HG03175 (cell line): ENCODE data around the gene ANKRD11.
"Not testable (repeated sequence)": the region's sequence is repeated elsewhere in the genome, so short reads cannot be mapped to it uniquely, and the experiment has no call there.

Experiments
- ATAC-seq: cut with Tn5 transposase; IDR thresholded peaks from one replicate; pipeline ENCODE4 v1.9.1; 2021; ENCODE audit warnings: mild to moderate bottlenecking, moderate library complexity; ENCODE audit not compliant: unreplicated experiment

Gene ANKRD11

GRCh38 chr16:89409161-89409711 is 81.1 kb downstream of the ANKRD11 start:
- ATAC-seq: no peak

GRCh38 chr16:89408315-89408714 is 82.0 kb downstream of the ANKRD11 start:
- no peak for ATAC-seq

GRCh38 chr16:89407925-89408300 is 82.4 kb downstream of the ANKRD11 start:
- no peak for ATAC-seq

- ATAC-seq: no peak
Measured at GRCh38 chr16:89407282-89407924, 83.0 kb downstream of the ANKRD11 start.

- ATAC-seq: no peak
Measured at GRCh38 chr16:89406277-89406888, 84.0 kb downstream of the ANKRD11 start.

- ATAC-seq: no peak
Measured at GRCh38 chr16:89404561-89404960, 85.8 kb downstream of the ANKRD11 start.

GRCh38 chr16:89402962-89403361 is 87.4 kb downstream of the ANKRD11 start:
- no peak for ATAC-seq

GRCh38 chr16:89401641-89402445 is 88.5 kb downstream of the ANKRD11 start:
- no peak for ATAC-seq

- no peak for ATAC-seq
Measured at GRCh38 chr16:89401205-89401604, 89.2 kb downstream of the ANKRD11 start.

- ATAC-seq: no peak
Measured at GRCh38 chr16:89400740-89401139, 89.6 kb downstream of the ANKRD11 start.

- ATAC-seq: no peak
Measured at GRCh38 chr16:89398924-89399323, 91.4 kb downstream of the ANKRD11 start.

- ATAC-seq: no peak
Measured at GRCh38 chr16:89397331-89397861, 93.0 kb downstream of the ANKRD11 start.

- ATAC-seq: no peak
Measured at GRCh38 chr16:89396156-89396555, 94.2 kb downstream of the ANKRD11 start.

- ATAC-seq: no peak
Measured at GRCh38 chr16:89395150-89396142, 94.9 kb downstream of the ANKRD11 start.

GRCh38 chr16:89393738-89394406 is 96.5 kb downstream of the ANKRD11 start:
- ATAC-seq: no peak

- ATAC-seq: no peak
Measured at GRCh38 chr16:89392881-89393737, 97.3 kb downstream of the ANKRD11 start.

- ATAC-seq: not testable (repeated sequence)
Measured at GRCh38 chr16:89390224-89390583, 100.2 kb downstream of the ANKRD11 start.

GRCh38 chr16:89389504-89390223 is 100.7 kb downstream of the ANKRD11 start:
- ATAC-seq: not testable (repeated sequence)
